ENCODE results near the gene ALDOB.
"Not testable (repeated sequence)": the region's sequence is repeated elsewhere in the genome, so short reads cannot be mapped to it uniquely, and the experiment has no call there.

The ALDOB gene

DNA sequence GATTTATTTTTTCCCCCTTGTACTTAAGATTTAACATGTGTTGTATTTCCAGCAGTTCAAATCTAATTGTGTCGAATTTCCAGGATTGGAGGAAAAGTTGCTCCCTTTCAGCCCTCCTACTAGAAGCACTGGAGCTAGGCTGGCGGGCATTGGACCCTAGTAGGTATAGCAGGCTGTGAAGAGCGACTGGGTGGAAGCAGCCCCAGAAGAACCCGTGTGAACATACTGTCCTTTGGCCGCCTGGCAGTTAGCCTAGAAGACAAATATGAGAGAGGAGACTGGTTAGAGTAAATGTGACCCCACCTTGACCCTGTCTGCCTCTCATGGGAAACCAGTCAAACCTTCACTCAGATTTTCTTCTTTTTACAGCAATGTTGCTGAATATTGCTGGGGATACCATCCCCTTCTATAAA is 13.9 kb downstream of the ALDOB start:
- no peak for DNase-seq (ENCODE audit: low spot score)

DNA sequence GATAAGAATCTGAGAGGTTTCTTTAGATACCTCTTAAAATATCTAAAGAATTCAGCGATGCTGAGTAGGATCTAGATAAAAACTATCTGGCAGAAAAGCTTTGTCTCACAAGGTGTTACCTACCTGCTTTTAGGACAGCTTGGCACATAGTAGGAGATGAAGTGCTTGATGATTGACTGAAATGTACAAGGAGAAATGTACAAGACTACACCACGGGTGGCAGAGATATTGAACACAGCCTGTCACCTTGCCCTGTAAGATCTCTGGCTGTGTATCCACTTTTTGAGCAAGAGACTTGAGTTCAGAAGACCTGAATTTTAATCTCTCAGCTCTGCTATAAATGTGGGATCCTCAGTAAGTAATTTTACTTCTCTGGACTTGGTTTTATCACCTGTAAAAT is 15.7 kb downstream of the ALDOB start:
- DNase-seq (ENCODE audit: low spot score) = no peak

DNA sequence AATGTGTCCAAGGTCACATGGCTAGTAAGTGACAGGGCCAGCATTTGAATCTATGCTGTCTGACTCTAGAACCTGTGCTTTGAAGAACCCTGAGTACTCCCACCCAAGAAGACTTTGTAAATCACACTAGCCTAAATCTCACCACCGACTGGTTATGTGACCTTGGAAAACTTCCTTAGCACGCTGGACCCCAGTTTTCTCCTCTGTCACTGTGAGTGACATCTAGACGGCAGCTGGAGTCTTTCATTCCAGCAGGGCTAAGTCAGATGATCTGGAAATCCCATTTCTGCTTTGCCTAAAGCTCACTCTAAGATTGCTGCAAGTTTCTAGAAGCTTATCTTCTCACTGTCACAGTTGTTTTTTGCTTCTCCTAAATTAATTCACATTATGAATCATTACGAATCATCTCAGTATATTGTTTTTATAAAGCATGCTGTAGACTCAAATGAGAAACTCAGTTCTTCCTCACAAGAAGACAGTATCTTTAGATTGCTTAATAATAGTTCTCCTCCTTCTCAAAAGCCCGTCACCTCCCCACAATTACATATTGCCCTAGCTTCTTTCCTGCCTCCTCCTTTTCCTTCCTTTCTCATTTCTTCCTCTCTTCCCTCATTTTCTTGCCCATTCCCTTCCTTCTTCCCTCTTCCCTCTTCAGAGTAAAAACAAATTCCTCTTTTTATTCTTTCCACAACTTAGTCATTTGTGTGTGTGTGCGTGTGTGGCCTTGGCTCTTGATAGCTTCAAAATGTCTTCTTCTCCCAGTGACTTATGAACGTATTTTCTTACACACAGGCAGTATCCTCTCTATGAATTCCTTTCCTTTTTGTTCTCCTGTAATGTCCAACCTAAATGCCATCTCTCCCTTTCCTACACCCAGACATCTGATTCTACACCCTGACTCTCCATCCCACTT is 16.8 kb downstream of the ALDOB start:
- DNase-seq (ENCODE audit: low spot score) = peak; percentile 22

DNA sequence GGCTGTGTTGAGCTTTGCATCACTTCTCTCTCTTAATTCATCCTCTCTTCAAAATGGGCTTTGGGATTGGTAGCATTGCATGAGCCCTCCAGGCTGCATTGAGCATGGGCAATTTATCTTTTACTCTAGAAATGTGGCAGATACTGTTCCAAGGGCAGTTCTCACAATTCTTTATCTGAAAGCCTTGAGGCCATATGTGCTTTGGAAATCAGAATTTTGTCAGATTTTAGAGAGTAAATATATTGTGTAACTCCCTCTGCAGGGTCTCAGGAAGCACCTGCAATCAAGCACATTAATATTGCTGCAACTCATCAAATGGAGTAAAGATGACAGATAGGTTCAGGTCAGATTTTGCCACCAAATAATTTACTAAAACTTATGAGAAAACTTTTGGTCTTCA is 17.6 kb downstream of the ALDOB start:
- DNase-seq (ENCODE audit: low spot score) = no peak

DNA sequence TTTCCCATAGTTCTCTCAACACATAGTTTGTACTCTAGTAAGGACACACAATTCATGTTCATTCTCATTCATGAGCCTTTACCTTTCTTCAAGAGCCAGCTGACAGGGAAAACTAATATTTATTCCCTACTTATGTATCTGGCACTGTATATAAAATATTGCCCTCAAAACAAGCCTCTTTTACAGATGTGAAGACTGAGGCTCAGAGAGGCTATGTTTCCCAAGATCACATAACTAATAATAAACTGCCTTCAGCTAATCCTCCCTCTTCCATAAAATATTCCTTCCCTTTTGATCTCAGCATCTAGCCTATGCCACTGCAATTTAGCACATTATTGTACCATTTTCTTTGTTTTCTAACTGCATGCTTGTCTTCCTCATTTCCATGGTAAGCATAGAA is 18.2 kb downstream of the ALDOB start:
- DNase-seq (ENCODE audit: low spot score) = no peak

DNA sequence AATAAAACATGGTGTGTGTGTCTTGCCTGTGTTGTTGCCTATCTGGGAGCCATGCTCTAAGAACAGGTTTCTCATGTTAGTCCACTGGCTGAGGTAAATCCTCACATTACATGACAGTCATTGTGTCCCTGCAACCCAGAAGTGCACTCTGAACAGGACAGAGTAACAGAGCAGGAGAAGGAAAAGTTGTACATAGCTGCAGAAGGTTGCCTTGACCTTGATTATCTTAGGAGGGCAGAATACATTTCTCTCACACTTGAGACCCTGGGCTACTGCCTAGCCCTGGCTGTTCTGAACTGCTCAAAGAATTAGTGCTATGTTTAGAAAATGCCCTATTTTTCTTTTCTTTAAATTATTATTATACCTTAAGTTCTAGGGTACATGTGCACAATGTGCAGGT is 20.0 kb downstream of the ALDOB start:
- no peak for DNase-seq (ENCODE audit: low spot score)

DNA sequence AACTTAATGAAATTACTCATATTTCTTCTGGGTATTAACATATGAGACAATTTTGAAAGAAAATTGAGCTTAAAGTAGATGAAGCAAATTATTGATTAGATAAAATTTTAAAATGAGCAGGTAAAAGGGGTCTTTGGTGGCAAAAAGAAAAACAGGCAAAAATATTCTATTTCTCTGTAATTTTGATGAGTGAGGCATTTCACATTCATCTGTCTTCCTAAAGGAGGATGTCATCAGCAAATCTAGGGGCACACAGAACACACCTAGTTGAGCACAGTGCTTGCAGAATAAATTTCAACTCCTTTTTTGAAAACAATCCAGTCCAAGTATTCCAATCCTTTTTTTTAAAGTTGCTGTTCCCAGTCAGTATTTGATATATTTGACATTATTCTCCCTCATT is 20.7 kb downstream of the ALDOB start:
- DNase-seq (ENCODE audit: low spot score) = no peak

DNA sequence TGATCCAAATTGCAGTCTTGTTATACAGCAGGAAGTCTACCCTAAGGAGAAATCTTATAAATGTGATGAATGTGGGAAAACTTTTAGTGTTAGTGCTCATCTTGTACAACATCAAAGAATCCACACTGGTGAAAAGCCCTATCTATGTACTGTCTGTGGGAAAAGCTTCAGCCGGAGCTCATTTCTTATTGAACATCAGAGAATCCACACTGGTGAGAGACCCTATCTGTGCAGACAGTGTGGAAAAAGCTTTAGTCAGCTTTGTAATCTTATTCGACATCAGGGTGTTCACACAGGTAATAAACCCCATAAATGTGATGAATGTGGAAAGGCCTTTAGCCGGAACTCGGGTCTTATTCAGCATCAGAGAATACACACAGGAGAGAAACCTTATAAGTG is 26.5 kb downstream of the ALDOB start:
- DNase-seq (ENCODE audit: low spot score) = no peak

DNA sequence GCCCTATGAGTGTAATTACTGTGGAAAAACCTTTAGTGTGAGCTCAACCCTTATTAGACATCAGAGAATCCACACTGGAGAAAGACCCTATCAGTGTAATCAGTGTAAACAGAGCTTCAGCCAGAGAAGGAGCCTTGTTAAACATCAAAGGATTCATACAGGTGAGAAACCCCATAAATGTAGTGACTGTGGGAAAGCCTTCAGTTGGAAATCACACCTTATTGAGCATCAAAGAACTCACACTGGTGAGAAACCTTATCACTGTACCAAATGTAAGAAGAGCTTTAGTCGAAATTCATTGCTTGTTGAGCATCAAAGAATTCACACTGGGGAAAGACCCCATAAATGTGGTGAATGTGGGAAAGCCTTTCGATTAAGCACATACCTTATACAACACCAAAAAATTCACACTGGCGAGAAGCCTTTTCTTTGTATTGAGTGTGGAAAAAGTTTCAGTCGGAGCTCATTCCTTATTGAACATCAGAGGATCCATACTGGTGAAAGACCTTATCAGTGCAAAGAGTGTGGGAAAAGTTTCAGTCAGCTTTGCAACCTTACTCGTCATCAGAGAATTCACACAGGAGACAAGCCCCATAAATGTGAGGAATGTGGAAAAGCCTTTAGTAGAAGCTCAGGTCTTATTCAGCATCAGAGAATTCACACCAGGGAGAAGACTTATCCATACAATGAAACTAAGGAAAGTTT is 27.0 kb downstream of the ALDOB start:
- DNase-seq (ENCODE audit: low spot score) = no peak

DNA sequence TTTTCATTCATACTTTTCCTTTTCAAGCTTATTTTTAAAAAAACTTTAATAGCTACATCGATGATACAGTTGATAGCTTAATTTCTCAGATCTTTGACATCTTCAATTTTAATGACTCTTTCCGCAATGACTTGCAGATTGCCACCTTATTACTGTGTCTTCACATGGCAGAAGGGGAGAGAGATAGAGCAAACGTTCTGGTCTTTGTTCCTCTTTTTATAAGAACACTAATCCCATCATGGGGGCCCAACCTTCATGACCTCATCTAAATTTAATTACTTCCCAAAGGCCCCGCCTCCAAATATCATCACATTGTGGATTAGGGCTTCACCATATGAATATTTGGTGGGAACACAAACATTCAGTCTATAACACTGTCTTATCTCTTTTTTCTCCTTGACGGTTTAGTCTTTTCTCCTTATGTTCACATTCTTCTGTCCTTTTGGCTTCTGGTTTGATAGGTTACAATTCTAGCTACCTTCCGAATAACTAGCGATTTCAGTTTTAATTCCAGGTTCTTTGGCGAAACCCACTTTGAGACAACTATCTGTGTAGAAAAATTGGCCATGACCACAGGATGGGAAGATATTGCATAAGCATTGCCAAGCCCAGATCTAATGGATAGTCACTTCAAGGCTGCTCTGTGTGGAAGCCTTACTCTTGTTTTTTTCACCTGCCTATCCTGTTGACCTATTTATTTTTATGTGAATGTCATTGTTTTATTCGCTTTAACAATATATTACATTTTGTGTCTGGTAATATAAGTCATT is 31.9 kb downstream of the ALDOB start:
- DNase-seq (ENCODE audit: low spot score) = no peak

DNA sequence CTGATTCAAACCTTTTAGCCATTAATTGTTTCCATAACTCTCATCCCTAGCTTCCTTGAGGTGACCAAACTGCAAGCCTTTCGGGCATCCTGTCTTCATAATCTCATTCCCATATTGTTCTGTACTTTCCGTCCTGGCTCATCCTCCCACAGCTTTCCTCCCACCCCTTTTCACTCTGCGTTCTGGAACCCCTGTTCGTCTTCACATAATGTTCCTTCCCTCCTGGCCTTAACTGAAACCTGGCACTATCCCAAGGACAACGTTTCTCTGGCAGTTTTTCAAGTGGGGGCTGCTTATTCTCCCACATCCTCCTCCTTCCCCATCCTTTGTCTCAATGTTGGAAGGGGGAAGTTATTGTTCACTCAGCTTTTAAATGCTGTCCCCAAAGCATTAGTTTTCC is 35.5 kb downstream of the ALDOB start:
- peak; percentile 8 for DNase-seq (ENCODE audit: low spot score)

DNA sequence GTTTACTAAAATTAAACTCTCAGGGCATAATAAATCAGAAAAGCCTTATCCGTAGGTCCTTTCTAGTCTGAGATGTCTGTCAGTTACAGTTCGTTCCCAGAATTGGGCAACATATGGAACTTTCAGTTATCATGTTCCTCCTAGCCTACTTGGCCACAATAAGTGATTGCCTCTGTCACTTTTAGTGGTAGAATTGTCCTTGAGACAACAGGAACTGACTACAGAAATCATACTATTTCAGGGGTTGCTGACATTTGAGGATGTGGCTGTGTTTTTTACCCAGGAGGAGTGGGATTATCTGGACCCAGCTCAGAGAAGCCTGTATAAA is 36.0 kb downstream of the ALDOB start:
- DNase-seq (ENCODE audit: low spot score) = no peak

DNA sequence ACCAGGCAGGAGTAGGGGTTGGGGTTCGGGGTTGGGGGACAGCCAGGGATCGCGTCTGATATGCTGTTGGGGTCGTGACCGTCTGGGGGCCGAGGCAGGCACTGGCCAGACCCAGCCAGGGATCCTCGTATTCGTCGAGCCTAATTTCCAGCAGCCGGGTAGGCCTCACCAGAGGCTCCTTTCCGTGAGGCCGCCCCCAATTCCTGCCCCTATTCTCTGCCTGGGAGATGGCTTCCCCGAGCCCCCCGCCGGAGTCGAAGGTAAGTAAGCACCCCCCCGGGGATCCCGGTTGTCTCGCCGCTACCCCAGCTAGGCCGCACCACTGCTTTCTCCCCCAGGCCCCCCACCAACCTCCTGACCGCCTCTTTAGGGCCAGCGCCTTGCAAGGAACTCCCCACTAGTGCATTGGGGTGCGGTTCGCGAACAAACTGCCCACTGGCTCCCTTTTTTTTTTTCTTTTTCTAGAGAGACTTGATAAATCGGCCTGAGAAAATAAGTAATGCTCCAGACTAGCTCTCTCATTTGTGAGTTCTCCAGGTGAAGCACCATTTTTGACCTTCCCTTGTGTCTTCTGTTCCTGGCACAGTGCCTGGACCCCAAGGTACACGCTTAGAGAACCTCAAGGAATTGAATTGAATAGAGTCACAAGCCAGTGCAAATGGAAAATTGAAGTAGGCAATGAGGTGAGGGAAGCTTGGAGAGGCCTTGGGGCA is 36.5 kb downstream of the ALDOB start:
- peak; percentile 16 for DNase-seq (ENCODE audit: low spot score)

DNA sequence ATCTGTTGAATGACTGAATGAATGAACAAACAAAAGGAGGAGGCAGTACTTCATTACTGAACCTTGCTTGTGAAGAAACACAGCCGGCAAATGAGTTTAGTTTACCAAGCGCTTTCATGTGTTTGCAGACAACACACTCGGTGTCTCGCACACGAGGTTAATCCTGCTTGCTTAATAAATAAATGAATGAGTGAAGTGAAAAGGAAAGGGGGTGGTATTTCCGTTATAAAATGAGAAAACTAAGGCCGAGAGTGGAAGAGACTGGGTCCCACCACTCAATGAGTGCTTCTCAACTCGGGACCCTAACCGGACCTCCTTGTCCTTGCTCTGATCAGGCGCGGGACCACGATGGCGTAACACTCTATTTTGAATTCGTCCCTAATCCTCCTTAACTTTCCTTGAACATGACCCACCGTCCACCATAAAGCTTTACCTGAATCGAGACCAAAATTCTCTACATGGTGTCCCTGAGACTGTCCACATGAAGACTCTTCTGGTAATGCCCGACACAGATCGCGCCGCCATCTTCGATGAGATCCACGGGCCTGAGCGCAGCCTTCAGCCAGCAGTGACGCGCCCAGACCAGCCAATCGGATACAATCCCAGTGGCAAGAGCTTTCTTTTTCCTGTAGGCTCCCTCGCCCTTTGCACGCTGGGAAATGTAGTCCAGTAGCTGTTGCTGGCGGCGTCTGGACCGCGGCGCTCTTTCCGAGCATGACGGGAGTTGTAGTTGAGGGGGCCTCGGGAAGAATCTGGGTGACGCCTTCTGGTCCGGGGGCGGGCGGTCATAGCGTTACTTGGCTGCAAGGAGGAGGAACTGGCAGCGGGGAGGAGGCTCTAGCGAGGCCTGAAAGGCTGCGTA is 37.3 kb downstream of the ALDOB start, which contains the start of the genes MRPL50 and ZNF189:
Gene MRPL50 (minus strand): TSS at position 551 of the 862 bp plus-strand sequence. CDS start 26 bp downstream, at position 525.
Gene ZNF189 (plus strand): TSS at position 784 of the 862 bp plus-strand sequence. CDS start 306 bp downstream, outside the sequence.
- peak; percentile 99 for DNase-seq (ENCODE audit: low spot score)

DNA sequence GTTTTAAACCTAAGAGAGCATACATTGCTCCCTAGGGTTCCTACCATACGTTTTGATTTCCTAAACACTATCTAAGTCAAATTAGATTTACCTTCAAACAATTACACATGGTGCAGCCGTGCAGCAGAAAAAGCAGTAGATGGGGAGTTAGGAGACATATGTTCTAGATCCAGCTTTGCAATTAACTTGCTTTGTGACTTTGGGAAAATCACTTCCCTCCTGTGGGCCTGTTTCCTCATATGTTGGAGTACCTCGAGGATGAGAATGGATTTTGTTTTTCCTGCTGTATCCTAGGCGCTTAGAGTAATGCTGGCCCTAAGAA is 37.9 kb downstream of the ALDOB start:
- peak; percentile 21 for DNase-seq (ENCODE audit: low spot score)

DNA sequence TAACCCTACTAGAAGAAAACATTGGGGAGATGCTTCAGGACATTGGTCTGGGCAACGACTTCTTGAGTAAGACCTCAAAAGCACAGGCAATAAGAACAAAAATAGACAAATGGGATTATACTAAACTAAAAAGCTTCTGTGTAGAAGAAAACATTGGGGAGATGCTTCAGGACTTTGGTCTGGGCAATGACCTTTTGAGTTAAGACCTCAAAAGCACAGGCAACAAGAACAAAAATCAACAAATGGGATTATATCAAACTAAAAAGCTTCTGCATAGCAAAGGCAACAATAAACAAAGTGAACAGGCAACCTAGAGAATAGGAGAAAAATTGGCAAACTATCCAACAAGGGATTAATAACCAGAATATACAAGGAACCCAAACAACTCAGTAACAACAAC is 40.9 kb downstream of the ALDOB start:
- no peak for DNase-seq (ENCODE audit: low spot score)

DNA sequence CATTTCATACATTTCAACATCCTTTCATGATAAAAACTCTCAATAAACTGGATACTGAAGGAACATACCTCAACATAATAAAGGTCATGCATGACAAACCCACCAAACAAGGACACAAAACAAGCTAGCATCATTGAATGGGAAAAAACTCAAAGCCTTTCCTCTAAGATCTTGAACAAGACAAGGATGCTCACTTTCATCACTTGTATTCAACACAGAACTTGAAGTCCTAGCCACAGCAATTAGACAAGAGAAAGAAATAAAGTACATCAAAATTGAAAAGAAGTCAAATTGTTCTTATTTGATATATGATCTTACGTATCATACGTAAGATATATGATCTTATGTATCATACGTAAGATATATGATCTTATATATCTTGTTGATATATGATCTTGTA is 42.4 kb downstream of the ALDOB start:
- DNase-seq (ENCODE audit: low spot score) = no peak

DNA sequence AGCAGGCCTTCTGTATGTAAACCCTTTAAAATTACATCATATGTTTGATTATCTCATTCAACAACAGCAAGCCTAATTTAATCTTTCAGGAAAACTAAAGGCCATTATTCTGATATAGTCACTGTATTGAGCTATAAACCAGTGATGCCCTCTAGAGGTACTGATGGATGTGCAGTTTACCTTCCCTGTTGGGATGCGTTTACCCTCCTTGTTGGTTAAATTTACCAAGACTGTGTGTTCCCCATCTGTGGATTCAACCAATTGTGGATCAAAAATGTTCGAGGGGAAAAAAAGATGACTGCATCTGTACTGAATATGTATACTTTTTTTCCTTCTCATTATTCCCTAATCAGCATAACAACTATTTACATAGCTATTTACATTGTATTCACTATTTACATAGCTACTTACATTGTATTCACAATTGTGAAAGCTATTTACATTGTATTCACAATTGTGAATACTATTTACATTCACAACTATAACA is 47.0 kb downstream of the ALDOB start:
- DNase-seq (ENCODE audit: low spot score) = no peak

DNA sequence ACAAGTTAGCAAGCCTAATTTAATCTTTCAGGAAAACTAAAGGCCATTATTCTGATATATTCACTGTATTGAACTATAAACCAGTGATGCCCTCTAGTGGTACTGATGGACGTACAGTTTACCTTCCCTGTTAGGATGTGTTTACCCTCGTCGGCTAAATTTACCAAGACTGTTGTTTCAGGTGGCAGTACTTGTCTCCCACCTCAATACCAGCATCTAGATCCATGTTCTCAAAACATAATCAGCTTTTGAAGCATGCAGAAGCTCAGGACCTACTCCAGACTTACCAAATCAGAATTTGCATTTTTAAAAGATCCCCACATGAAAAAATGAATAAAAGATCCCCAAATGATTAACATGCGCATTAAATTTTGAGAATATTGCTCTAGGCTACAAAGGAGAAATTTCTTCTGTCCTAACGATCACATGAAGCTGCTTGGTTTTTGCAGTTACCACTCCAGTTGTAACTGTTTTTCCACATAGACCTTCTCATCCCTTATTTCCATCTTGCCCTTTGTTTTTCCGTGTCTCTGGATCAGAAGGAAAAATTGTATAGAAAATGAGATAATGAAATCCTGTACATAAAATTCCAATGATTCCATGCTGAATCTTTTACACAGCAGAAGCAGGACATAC is 47.6 kb downstream of the ALDOB start:
- peak; percentile 56 for DNase-seq (ENCODE audit: low spot score)

DNA sequence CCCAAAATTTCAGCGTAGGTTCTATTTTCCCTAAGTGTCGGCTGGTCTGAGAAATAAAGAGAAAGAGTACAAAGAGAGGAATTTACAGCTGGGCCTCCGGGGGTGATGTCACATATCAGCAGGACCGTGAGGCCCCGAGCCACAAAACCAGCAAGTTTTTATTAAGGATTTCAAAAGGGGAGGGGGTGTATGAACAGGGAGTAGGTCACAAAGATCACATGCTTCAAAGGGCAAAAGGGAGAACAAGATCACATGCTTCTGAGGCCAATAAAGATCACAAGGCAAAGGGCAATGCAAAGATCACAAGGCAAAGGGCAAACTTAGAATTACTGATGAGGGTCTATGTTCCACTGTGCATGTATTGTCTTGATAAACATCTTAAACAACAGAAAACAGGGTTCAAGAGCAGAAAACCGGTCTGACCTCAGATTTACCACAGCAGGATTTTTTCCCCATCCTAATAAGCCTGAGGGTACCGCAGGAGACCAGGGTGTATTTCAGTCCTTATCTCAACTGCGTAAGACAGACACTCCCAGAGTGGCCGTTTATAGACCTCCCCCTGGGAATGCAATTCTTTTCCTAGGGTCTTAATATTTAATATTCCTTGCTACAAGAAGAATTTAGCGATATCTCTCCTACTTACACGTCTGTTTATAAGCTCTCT is 50.6 kb downstream of the ALDOB start, which contains the start of gene BAAT:
Gene BAAT (minus strand): TSS at position 134 of the 664 bp plus-strand sequence. CDS start 13,602 bp downstream, outside the sequence.
- not testable (repeated sequence) for DNase-seq (ENCODE audit: low spot score)

All from kidney tubule cell (primary cell).